Measurements from ENCODE around the gene GNB2.

- TF ChIP-seq, protein P1, sequence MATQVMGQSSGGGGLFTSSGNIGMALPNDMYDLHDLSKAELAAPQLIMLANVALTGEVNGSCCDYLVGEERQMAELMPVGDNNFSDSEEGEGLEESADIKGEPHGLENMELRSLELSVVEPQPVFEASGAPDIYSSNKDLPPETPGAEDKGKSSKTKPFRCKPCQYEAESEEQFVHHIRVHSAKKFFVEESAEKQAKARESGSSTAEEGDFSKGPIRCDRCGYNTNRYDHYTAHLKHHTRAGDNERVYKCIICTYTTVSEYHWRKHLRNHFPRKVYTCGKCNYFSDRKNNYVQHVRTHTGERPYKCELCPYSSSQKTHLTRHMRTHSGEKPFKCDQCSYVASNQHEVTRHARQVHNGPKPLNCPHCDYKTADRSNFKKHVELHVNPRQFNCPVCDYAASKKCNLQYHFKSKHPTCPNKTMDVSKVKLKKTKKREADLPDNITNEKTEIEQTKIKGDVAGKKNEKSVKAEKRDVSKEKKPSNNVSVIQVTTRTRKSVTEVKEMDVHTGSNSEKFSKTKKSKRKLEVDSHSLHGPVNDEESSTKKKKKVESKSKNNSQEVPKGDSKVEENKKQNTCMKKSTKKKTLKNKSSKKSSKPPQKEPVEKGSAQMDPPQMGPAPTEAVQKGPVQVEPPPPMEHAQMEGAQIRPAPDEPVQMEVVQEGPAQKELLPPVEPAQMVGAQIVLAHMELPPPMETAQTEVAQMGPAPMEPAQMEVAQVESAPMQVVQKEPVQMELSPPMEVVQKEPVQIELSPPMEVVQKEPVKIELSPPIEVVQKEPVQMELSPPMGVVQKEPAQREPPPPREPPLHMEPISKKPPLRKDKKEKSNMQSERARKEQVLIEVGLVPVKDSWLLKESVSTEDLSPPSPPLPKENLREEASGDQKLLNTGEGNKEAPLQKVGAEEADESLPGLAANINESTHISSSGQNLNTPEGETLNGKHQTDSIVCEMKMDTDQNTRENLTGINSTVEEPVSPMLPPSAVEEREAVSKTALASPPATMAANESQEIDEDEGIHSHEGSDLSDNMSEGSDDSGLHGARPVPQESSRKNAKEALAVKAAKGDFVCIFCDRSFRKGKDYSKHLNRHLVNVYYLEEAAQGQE (IDR thresholded peaks at IDR 0.05; ENCODE audit: insufficient read depth in 1 of 2, low read depth in 2 of 2, low read length in 2 of 2), result no peak
- TF ChIP-seq POLR2AphosphoS5 (IDR thresholded peaks at IDR 0.05; ENCODE audit: low read depth, low read length), result no peak
- TF ChIP-seq SIN3A (IDR thresholded peaks at IDR 0.05; ENCODE audit: borderline replicate concordance, insufficient read depth, low read length), result no peak
Measured at GRCh38 chr7:100676501-100677306, 3.2 kb downstream of the GNB2 start.

Data from PFSK-1 (cell line).